Cerebellar cortex (tissue), 1 donor: ENCODE data around the gene PPP1R18.

Source experiments
- DNase-seq: peaks from one replicate; pipeline ENCODE4 v3.0.0-alpha.2; 2015; ENCODE audit warnings: low spot score

The PPP1R18 gene

GRCh38 chr6:30689022-30689865 is 2.8 kb upstream of the PPP1R18 start:
- no peak for DNase-seq

- no peak for DNase-seq
Observed at GRCh38 chr6:30688569-30688968, 2.1 kb upstream of the PPP1R18 start.

- DNase-seq, result peak; percentile 42
Observed at GRCh38 chr6:30687659-30688431, 1.4 kb upstream of the PPP1R18 start.

DNA sequence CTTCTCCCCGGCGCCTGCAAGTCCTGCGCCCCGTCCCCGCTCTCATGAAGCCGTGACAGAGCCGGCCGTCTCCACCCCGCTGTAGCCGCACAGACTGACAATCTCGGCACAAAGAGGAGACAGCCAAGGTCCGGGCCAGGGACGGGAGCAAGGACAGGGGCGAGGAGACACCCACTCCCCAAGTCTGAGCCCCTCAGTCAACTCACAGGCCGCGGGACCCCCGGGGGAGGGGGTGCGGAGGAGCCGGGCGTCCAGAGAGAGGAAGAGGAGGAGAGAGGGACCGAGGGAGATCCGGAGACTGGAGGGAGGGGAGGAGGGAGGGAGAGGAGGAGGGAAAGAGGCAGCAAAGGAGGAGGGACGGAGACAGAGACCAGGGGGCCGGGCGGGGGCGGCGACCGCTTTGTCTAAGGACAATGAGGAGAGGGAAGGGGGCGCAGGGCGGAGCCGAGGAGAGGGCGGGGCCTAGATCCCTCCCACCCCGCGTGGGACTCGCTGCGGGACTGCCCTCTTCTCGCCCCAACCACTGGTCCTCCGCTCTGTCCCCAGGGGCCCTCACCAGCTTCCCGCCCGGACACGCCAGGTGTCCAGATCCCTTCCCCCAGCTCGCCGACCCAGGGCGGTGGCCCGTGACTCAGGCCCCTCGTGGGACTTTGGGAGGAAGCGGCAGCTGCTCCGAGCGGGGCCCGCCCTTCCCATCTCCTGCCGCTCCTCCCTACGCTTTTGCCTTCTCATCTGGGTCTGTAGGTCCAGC is 638 bp upstream of the PPP1R18 start:
- DNase-seq, result peak; percentile 80

GRCh38 chr6:30685157-30686008 is 1.1 kb downstream of the PPP1R18 start:
- no peak for DNase-seq

DNA sequence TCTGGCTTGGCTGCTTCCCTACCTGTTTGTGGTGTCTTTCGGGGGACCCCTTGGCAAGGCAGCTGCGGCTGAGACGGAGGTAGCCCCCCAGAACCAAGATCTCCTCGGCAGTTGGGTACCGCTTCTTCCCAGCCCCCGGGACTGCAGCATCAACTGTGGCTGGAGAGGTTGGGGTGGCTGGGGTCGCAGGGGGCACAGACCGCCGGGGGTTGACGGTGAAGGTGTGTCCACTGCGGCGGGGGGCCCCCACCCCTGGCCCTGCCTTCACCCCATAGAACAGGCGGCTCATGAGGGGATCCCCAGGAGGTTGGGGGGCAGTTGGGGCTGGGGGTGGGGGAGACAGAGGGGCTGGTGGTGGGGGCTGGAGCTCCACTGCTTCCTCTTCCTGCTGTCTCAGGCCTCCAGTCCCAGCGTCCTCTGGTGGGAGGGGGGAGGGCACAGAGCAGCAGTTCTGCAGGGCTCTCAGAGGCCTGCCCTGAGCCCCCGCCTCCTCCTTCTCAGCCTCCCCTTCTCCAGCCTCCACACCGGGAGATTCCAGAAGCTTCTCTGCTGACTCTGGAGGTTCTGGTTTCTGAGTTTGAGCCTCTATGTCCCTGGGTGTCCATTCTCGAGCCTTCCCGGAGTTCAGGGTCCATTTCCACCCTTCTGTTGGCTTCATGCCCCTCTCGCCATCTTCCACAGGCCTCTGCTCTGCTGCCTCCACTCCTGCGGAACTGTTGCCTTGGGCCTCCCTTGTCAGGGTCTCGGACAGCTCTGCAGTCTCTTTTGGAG is 1.9 kb downstream of the PPP1R18 start:
- no peak for DNase-seq

DNA sequence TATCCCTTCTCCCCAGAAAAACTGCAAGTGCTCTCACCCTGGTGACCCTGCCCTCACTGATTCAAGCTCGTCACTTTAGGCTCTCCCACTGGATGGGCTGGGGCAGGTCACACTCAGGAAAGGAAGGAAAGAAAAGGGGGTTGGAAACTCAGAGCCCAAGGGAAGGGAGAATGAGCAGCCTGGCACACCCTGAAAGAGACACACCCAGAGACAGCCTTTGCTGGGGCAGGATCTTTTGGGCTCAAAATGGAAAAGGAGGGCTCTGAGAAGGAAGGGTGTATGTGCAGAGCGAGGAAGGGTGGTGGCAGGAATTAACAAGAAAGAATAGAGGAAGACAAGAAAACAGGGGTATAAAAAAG is 2.5 kb downstream of the PPP1R18 start:
- DNase-seq, result no peak

GRCh38 chr6:30683183-30683979 is 3.1 kb downstream of the PPP1R18 start:
- DNase-seq, result no peak

- DNase-seq, result no peak
Observed at GRCh38 chr6:30682143-30683117, 4.0 kb downstream of the PPP1R18 start.

- DNase-seq, result no peak
Observed at GRCh38 chr6:30681766-30682142, 4.7 kb downstream of the PPP1R18 start.

GRCh38 chr6:30679765-30680535 is 6.5 kb downstream of the PPP1R18 start:
- DNase-seq, result peak; percentile 44

DNA sequence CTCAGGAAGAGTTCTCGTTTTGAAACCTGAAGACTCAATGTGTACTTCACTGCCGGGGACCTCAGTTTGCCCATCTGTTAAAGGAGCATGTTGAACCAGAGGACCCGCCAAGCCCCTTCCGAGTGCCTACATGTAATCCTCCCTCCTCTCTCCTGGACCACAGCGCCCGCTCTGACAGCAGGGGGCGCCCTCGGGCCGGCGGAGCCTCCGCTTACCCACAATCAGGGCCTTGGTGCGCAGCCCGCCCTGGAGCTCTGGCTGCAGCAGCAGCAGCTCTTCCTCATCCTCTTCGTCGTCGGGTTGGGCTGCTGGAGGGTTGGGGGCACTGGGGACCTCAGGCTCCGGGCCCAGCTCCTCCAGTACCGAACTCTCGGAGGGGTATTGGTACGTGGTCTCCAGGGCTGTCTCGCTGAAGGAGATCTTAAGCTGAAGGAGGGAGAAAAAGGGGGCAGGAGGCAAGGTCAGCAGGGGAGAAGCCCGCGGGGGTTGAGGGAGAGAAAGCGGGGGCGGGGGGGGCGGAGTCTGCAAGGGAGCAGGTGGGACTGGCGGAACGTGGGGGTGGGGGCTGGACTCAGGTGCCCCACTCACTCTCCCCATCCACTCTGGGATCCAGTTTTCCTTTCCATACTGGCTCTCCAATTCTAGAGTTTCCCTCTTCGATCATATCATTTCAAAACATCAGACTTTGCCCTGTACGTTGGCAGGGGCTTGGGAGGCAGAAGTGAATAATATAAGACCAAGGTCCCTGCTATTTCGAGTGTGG is 7.3 kb downstream of the PPP1R18 start:
- DNase-seq, result peak; percentile 83

DNA sequence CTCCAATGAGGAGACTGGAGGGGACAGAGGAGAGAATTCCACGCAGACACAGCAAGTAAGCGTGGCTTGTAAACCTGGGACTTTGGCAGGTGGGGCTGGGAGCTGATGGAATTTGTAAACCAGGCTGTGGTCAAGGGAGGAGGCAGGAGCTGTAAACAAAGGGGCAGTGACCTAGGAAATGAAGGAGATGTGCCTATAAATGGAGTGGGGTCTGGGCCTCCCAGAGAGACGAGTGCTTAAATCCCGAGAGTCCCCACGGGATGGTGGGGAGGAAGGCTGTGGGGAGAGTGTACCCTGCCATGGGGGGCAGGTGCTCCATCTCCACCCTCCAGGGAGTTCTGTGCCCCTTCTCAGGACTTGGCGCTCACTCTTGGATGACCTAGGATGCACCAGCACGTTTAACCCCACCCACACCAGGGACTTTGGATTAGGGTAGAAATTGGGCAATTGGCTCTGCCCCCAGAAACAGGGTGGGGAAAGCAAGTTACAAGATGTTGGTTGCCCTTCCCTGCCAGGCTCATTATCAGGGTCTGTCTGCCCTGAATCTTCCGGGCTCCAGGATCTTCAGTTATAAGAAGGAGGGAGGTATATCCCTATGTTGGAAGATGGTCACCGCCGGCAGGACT is 9.7 kb downstream of the PPP1R18 start:
- DNase-seq, result no peak

- peak; percentile 98 for DNase-seq
Observed at GRCh38 chr6:30672445-30673253, 13.8 kb downstream of the PPP1R18 start, which contains the start of gene DHX16. Gene DHX16 (minus strand): TSS chr6:30673006. CDS start chr6:30672841, 165 bp downstream.

- DNase-seq, result no peak
Observed at GRCh38 chr6:30670760-30671527, 15.5 kb downstream of the PPP1R18 start.
